IMR-90 (cell line): ENCODE measurements around the gene GRID1. TPM values are rescaled to one million over a fixed set of nuclear protein-coding genes. Genes with fewer than 3 reads are reported as not detected.

ENCODE experiments used
- ATAC-seq: fragments of 200-7000 bp; cut with Tn5 transposase; 2 replicates; pipeline ENCODE4 v1.9.1; 2020; ENCODE audit warnings: low read depth, mild to moderate bottlenecking, moderate library complexity
- BruUV-seq: library from RNA; stranded (reverse); fragments of 400-500 nt; replicated peaks from 2 replicates; lab custom pipeline; 2021; lab: Mats Ljungman, UMichigan
- CTCF ChIA-PET: fragments of 300-600 bp; formaldehyde crosslinking; extraction: SDS; loops from one replicate; lab custom pipeline; 2021; ENCODE audit warnings: antibody characterized with exemption; lab: Yijun Ruan, JAX
- POLR2A ChIA-PET: fragments of 300-600 bp; sonication (Branson Sonifier 250); formaldehyde crosslinking; loops from one replicate; lab custom pipeline; 2022; ENCODE audit warnings: antibody characterized with exemption; ENCODE audit not compliant: unreplicated experiment; lab: Charles Lee
- DNase-seq: peaks from one replicate; pipeline ENCODE4 v3.0.0; 2013
- H2AFZ ChIP-seq: replicated peaks from 2 replicates; pipeline ENCODE3; 2013; ENCODE audit warnings: low read length, mild to moderate bottlenecking; ENCODE audit not compliant: poor library complexity
- H2AK5ac ChIP-seq: 2 replicates; pipeline ENCODE4 v1.6.1; 2013; ENCODE audit warnings: low read depth, low read length, inconsistent platforms
- H2AK9ac ChIP-seq: replicated peaks from 2 replicates; pipeline ENCODE3; 2013; ENCODE audit warnings: mild to moderate bottlenecking, low read depth, low read length, moderate library complexity; ENCODE audit not compliant: poor library complexity
- H2BK120ac ChIP-seq: 2 replicates; pipeline ENCODE4 v1.6.1; 2013; ENCODE audit warnings: low read depth, low read length, inconsistent platforms
- H2BK15ac ChIP-seq: 3 replicates; pipeline ENCODE4 v1.6.1; 2013; ENCODE audit warnings: low read depth, low read length, inconsistent platforms
- H2BK20ac ChIP-seq: 2 replicates; pipeline ENCODE4 v1.6.1; 2013; ENCODE audit warnings: low read depth, mild to moderate bottlenecking, inconsistent platforms, low read length, moderate library complexity
- H2BK5ac ChIP-seq: 2 replicates; pipeline ENCODE4 v1.6.1; 2013; ENCODE audit warnings: mild to moderate bottlenecking, low read depth, low read length, inconsistent platforms; ENCODE audit not compliant: poor library complexity, severe bottlenecking
- H3K14ac ChIP-seq: replicated peaks from 2 replicates; pipeline ENCODE4 v1.6.1; 2013; ENCODE audit warnings: low read depth, low read length, inconsistent platforms
- H3K18ac ChIP-seq: 2 replicates; pipeline ENCODE4 v1.6.1; 2013; ENCODE audit warnings: low read depth, low read length, control low read depth
- H3K23ac ChIP-seq: 2 replicates; pipeline ENCODE4 v1.6.1; 2013; ENCODE audit warnings: low read depth, low read length, inconsistent platforms
- H3K27ac ChIP-seq: 2 replicates; pipeline ENCODE4 v1.5.1; 2013; ENCODE audit warnings: mild to moderate bottlenecking, control low read depth, low read length; ENCODE audit not compliant: insufficient read depth
- H3K27me3 ChIP-seq: 2 replicates; pipeline ENCODE4 v1.6.1; 2013; ENCODE audit warnings: low read length; ENCODE audit not compliant: control insufficient read depth, insufficient read depth
- H3K36me3 ChIP-seq: 2 replicates; pipeline ENCODE4 v1.6.1; 2013; ENCODE audit warnings: low read length, mixed read lengths; ENCODE audit not compliant: control insufficient read depth, insufficient read depth
- H3K4ac ChIP-seq: 2 replicates; pipeline ENCODE4 v1.6.1; 2013; ENCODE audit warnings: low read depth, low read length, inconsistent platforms
- H3K4me1 ChIP-seq: 2 replicates; pipeline ENCODE4 v1.6.1; 2013; ENCODE audit warnings: low read length, mixed read lengths; ENCODE audit not compliant: control insufficient read depth, insufficient read depth
- H3K4me2 ChIP-seq: 2 replicates; pipeline ENCODE4 v1.6.1; 2013; ENCODE audit warnings: low read depth, mild to moderate bottlenecking, control low read depth, low read length, moderate library complexity
- H3K4me3 ChIP-seq: 2 replicates; pipeline ENCODE4 v1.5.1; 2013; ENCODE audit warnings: low read depth, mild to moderate bottlenecking, control low read depth, low read length, moderate library complexity; ENCODE audit not compliant: insufficient read depth
- H3K56ac ChIP-seq: 2 replicates; pipeline ENCODE4 v1.6.1; 2013; ENCODE audit warnings: low read length, inconsistent platforms; ENCODE audit not compliant: insufficient read depth; ENCODE audit errors: extremely low read depth
- H3K79me1 ChIP-seq, 2 experiments: 2 replicates each; pipeline ENCODE4 v1.6.1; 2013; ENCODE audit warnings: low read length in 2 of 2, inconsistent platforms in 1 of 2, low read depth in 1 of 2
- H3K9ac ChIP-seq: 2 replicates; pipeline ENCODE4 v1.6.1; 2013; ENCODE audit warnings: low read depth, low read length, control low read depth
- H3K9me1 ChIP-seq: 2 replicates; pipeline ENCODE4 v1.6.1; 2013; ENCODE audit warnings: low read length, inconsistent platforms; ENCODE audit not compliant: insufficient read depth
- H3K9me3 ChIP-seq: 2 replicates; pipeline ENCODE4 v1.6.1; 2013; ENCODE audit warnings: low read length; ENCODE audit not compliant: control insufficient read depth, insufficient read depth
- H4K20me1 ChIP-seq: 2 replicates; pipeline ENCODE4 v1.6.1; 2013; ENCODE audit warnings: low read length, inconsistent platforms; ENCODE audit not compliant: insufficient read depth
- H4K5ac ChIP-seq: 2 replicates; pipeline ENCODE4 v1.6.1; 2013; ENCODE audit warnings: mild to moderate bottlenecking, low read depth, low read length, control low read depth
- H4K8ac ChIP-seq, 2 experiments: 2 replicates each; pipeline ENCODE4 v1.6.1; 2013; ENCODE audit warnings: low read depth in 2 of 2, low read length in 2 of 2, control low read depth in 1 of 2, inconsistent platforms in 1 of 2
- H4K91ac ChIP-seq: 2 replicates; pipeline ENCODE4 v1.6.1; 2013; ENCODE audit warnings: low read depth, low read length, inconsistent platforms; ENCODE audit not compliant: insufficient read depth
- CEBPB ChIP-seq: IDR thresholded peaks from 2 replicates; pipeline ENCODE4 v1.6.1; 2012; ENCODE audit warnings: low read depth, low read length, improper control_type of control experiment
- ELK1 ChIP-seq: fragments of 150-350 bp; IDR thresholded peaks from 2 replicates; pipeline ENCODE4 v1.6.1; 2016; ENCODE audit warnings: low read depth, mild to moderate bottlenecking, low read length, moderate library complexity, borderline replicate concordance
- FOS ChIP-seq: fragments of 150-350 bp; IDR thresholded peaks from 2 replicates; pipeline ENCODE4 v1.6.1; 2016; ENCODE audit warnings: low read depth, low read length
- MAFK ChIP-seq: IDR thresholded peaks from 2 replicates; pipeline ENCODE4 v1.6.1; 2012; ENCODE audit warnings: low read depth, low read length, improper control_type of control experiment
- MAZ ChIP-seq: IDR thresholded peaks from 2 replicates; pipeline ENCODE4 v1.6.1; 2012; ENCODE audit warnings: low read depth, mild to moderate bottlenecking, low read length, improper control_type of control experiment, moderate library complexity, borderline replicate concordance
- MXI1 ChIP-seq: IDR thresholded peaks from 2 replicates; pipeline ENCODE4 v1.6.1; 2012; ENCODE audit warnings: low read depth, mild to moderate bottlenecking, low read length, moderate library complexity, borderline replicate concordance
- NFE2L2 ChIP-seq: fragments of 150-350 bp; IDR thresholded peaks from 2 replicates; pipeline ENCODE4 v1.6.1; 2016; ENCODE audit warnings: low read depth, mild to moderate bottlenecking, low read length
- POLR2A ChIP-seq: IDR thresholded peaks from 2 replicates; pipeline ENCODE4 v1.6.1; 2012; ENCODE audit warnings: mild to moderate bottlenecking, low read depth, low read length
- RAD21 ChIP-seq: IDR thresholded peaks from 2 replicates; pipeline ENCODE4 v1.6.1; 2012; ENCODE audit warnings: low read length, improper control_type of control experiment
- RCOR1 ChIP-seq: IDR thresholded peaks from 2 replicates; pipeline ENCODE4 v1.6.1; 2012; ENCODE audit warnings: mild to moderate bottlenecking, low read length, improper control_type of control experiment; ENCODE audit not compliant: insufficient replicate concordance
- RFX5 ChIP-seq: IDR thresholded peaks from 2 replicates; pipeline ENCODE4 v1.8.0; 2012; ENCODE audit warnings: low read depth, mild to moderate bottlenecking, low read length, moderate library complexity
- USF2 ChIP-seq: fragments of 150-350 bp; IDR thresholded peaks from 2 replicates; pipeline ENCODE4 v1.6.1; 2017; ENCODE audit warnings: mild to moderate bottlenecking, antibody characterized with exemption, low read length, low read depth
- WGBS, 2 experiments: methylation state at CpG; one replicate each; pipeline versions ENCODE4 v1.1.5 to v1.1.7; 2013; ENCODE audit warnings: missing lambda C conversion rate in 2 of 2; ENCODE audit not compliant: insufficient read length in 1 of 2; ENCODE audit errors: extremely low coverage in 2 of 2; 5-methylcytosine and 5-hydroxymethylcytosine counted together
- dilution Hi-C: fragments of 300-500 bp; cut with HindIII; formaldehyde crosslinking; loops from one replicate; pipeline ENCODE4 v1.14.3; 2018; ENCODE audit warnings: low sequenced_read_pairs; ENCODE audit not compliant: unreplicated experiment
- in situ Hi-C: fragments of 300-500 bp; cut with MboI; formaldehyde crosslinking; loops from 3 replicates; pipeline ENCODE4 v1.14.3; 2019; ENCODE audit warnings: low sequenced_read_pairs, inconsistent platforms, mixed read lengths
- intact Hi-C: fragments of 100-400 bp; cut with micrococcal nuclease; formaldehyde crosslinking; loops from 2 replicates; pipeline ENCODE4 v1.10.0; 2022
- polyA plus RNA-seq, 3 experiments: library from polyadenylated mRNA; depleted of rRNA; stranded (reverse); fragments of >200 nt; gene quantifications; 2 replicates each; pipeline ENCODE4 v1.2.3, GENCODE V29; 2012; ENCODE audit warnings: low replicate concordance in 1 of 3
- total RNA-seq: library from RNA; depleted of rRNA; stranded (reverse); fragments of >200 nt; gene quantifications from 2 replicates; pipeline ENCODE4 v1.2.3, GENCODE V29; 2012

GRID1 gene
- total and polyA plus RNA-seq, 2 of the 4 experiments (the other 2 are of a cell fraction), result not detected

DNA sequence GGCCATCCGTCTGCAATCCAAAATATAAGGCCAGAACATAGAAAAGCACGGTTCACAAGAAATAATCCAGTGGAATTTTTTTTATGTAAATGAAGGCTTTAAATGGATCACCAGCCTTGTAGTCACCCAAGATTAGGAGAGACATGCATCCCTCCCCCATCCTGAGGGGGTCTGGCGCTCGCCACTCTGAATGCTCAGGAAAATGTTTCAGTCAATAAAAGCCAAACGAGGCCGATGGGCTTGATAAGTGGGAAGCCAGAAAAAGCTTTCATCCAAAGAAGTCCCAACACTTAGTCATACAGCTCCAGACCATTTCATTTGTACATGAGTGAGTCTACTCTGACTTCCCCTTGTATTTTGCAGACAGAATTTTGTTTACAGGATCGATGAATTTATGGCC is 631.8 kb downstream of the GRID1 start:
- Histone ChIP-seq H3K4ac (no peak overlapping the region), H3K23ac (no peak overlapping the region)

More for the DNA sequence above, 631.8 kb downstream of the GRID1 start:
- no peak overlapping the region for H3K14ac ChIP-seq
- H2BK5ac ChIP-seq, result no peak overlapping the region
- no peak overlapping the region for H2AK5ac ChIP-seq
- no peaks in the 10 kb centered on the region for H4K20me1 ChIP-seq
- H3K79me1 ChIP-seq, result no peaks in the 10 kb centered on the region
- H2BK15ac ChIP-seq, result no peak overlapping the region
- dilution Hi-C loops, result no loop called here
- H3K4me3 ChIP-seq, result no peak overlapping the region
- no peak overlapping the region for H3K9ac ChIP-seq
- H3K4me2 ChIP-seq, result no peak overlapping the region
- in situ Hi-C loops, result no loop called here
- H2AK9ac ChIP-seq, result no peak overlapping the region
- DNase-seq (no peak), ATAC-seq (no peak)
- H3K27ac ChIP-seq, result no peak overlapping the region
- POLR2A ChIA-PET, result no interaction called here
- H3K27me3 ChIP-seq, result no peaks in the 10 kb centered on the region
- H4K8ac ChIP-seq, result no peak overlapping the region
- H3K56ac ChIP-seq, result no peak overlapping the region
- BruUV-seq, result no TSS peak
- no peaks in the 10 kb centered on the region for H3K4me1 ChIP-seq
- no peak overlapping the region for H2AFZ ChIP-seq
- no peak overlapping the region for H4K5ac ChIP-seq
- peaks cover 11% of the 10 kb centered on the region for H3K9me3 ChIP-seq
- intact Hi-C loops, result no loop called here
- CTCF ChIA-PET, result no interaction called here
- no peaks in the 10 kb centered on the region for H3K36me3 ChIP-seq
- H2BK20ac ChIP-seq, result no peak overlapping the region
- no peak overlapping the region for H4K91ac ChIP-seq
- H3K9me1 ChIP-seq, result no peaks in the 10 kb centered on the region
- H2BK120ac ChIP-seq, result no peak overlapping the region
- H3K18ac ChIP-seq, result no peak overlapping the region
- 100% methylated on average over 1 of the region's 7 CpGs; no CpG with 5 or more reads in 1 of the 2 experiments for WGBS, 2 experiments
- TF ChIP-seq RCOR1, result no peak
- TF ChIP-seq FOS, result no peak
- TF ChIP-seq NFE2L2, result no peak
- no peak for TF ChIP-seq RFX5
- no peak for TF ChIP-seq USF2
- no peak for TF ChIP-seq ELK1
- no peak for TF ChIP-seq MAZ
- TF ChIP-seq CEBPB, result no peak
- TF ChIP-seq MXI1, result no peak
- no peak for TF ChIP-seq RAD21
- TF ChIP-seq MAFK, result no peak
- no peak for TF ChIP-seq POLR2A
